ENCODE results near the gene KCNIP3.
"Not testable (repeated sequence)": the region's sequence is repeated elsewhere in the genome, so short reads cannot be mapped to it uniquely, and the experiment has no call there.

The KCNIP3 gene

GRCh38 chr2:95296880-95297487 is at the start of gene KCNIP3:
Gene KCNIP3 (plus strand): TSS chr2:95297347. CDS start chr2:95297439, 92 bp downstream.
- DNase-seq, result no peak
- Mint-ChIP-seq H3K27me3 (peaks cover 12% of the 10 kb centered on the region), H3K9me3 (peaks cover 4% of the 10 kb centered on the region), H3K4me1 (ENCODE audit: low read depth) (no peaks in the 10 kb centered on the region), H3K27ac (no peak within 1 kb of the TSS), H3K4me3 (no peak within 1 kb of the TSS), H3K36me3 (ENCODE audit: low read depth) (no peaks in the 10 kb centered on the region)

- H3K4me3 Mint-ChIP-seq, result no peak overlapping the region
- peaks cover 27% of the 10 kb centered on the region for H3K9me3 Mint-ChIP-seq
- no peaks in the 10 kb centered on the region for H3K4me1 Mint-ChIP-seq (ENCODE audit: low read depth)
- H3K36me3 Mint-ChIP-seq (ENCODE audit: low read depth), result no peaks in the 10 kb centered on the region
- no peak overlapping the region for H3K27ac Mint-ChIP-seq
- H3K27me3 Mint-ChIP-seq, result no peaks in the 10 kb centered on the region
- no peak for DNase-seq
These were observed 38.9 kb upstream of the KCNIP3 start for GRCh38 chr2:95258271-95258670.

GRCh38 chr2:95260028-95261023 is 36.8 kb upstream of the KCNIP3 start:
- Mint-ChIP-seq H3K27me3 (no peaks in the 10 kb centered on the region), H3K4me1 (ENCODE audit: low read depth) (no peaks in the 10 kb centered on the region), H3K36me3 (ENCODE audit: low read depth) (no peaks in the 10 kb centered on the region), H3K4me3 (no peak overlapping the region), H3K27ac (no peak overlapping the region), H3K9me3 (peaks cover 24% of the 10 kb centered on the region)
- no peak for DNase-seq

GRCh38 chr2:95261602-95262001 is 35.5 kb upstream of the KCNIP3 start:
- Mint-ChIP-seq H3K4me3 (no peak overlapping the region), H3K27me3 (no peaks in the 10 kb centered on the region), H3K36me3 (ENCODE audit: low read depth) (no peaks in the 10 kb centered on the region), H3K27ac (no peak overlapping the region), H3K9me3 (peaks cover 20% of the 10 kb centered on the region), H3K4me1 (ENCODE audit: low read depth) (no peaks in the 10 kb centered on the region)
- DNase-seq, result no peak

GRCh38 chr2:95262896-95263542 is 34.1 kb upstream of the KCNIP3 start:
- Mint-ChIP-seq H3K36me3 (ENCODE audit: low read depth) (no peaks in the 10 kb centered on the region), H3K4me1 (ENCODE audit: low read depth) (no peaks in the 10 kb centered on the region), H3K9me3 (peaks cover 15% of the 10 kb centered on the region), H3K4me3 (no peak overlapping the region), H3K27ac (no peak overlapping the region), H3K27me3 (no peaks in the 10 kb centered on the region)
- no peak for DNase-seq

GRCh38 chr2:95264624-95265023 is 32.5 kb upstream of the KCNIP3 start:
- H3K27ac Mint-ChIP-seq, result no peak overlapping the region
- no peak for DNase-seq
- no peaks in the 10 kb centered on the region for H3K4me1 Mint-ChIP-seq (ENCODE audit: low read depth)
- peaks cover under 1% of the 10 kb centered on the region for H3K9me3 Mint-ChIP-seq
- H3K4me3 Mint-ChIP-seq, result no peak overlapping the region
- H3K27me3 Mint-ChIP-seq, result no peaks in the 10 kb centered on the region
- no peaks in the 10 kb centered on the region for H3K36me3 Mint-ChIP-seq (ENCODE audit: low read depth)

- DNase-seq, result peak; percentile 3
- H3K4me3 Mint-ChIP-seq, result no peak overlapping the region
- H3K9me3 Mint-ChIP-seq, result no peaks in the 10 kb centered on the region
- no peaks in the 10 kb centered on the region for H3K36me3 Mint-ChIP-seq (ENCODE audit: low read depth)
- H3K27ac Mint-ChIP-seq, result no peak overlapping the region
- H3K27me3 Mint-ChIP-seq, result no peaks in the 10 kb centered on the region
- H3K4me1 Mint-ChIP-seq (ENCODE audit: low read depth), result no peaks in the 10 kb centered on the region
These were observed 32.0 kb upstream of the KCNIP3 start for GRCh38 chr2:95265182-95265581.

GRCh38 chr2:95266781-95267430 is 30.2 kb upstream of the KCNIP3 start:
- no peaks in the 10 kb centered on the region for H3K36me3 Mint-ChIP-seq (ENCODE audit: low read depth)
- H3K9me3 Mint-ChIP-seq, result no peaks in the 10 kb centered on the region
- no peak overlapping the region for H3K4me3 Mint-ChIP-seq
- no peak overlapping the region for H3K27ac Mint-ChIP-seq
- DNase-seq, result peak; percentile 7
- no peaks in the 10 kb centered on the region for H3K27me3 Mint-ChIP-seq
- H3K4me1 Mint-ChIP-seq (ENCODE audit: low read depth), result no peaks in the 10 kb centered on the region

- Mint-ChIP-seq H3K27ac (no peak overlapping the region), H3K4me3 (no peak overlapping the region), H3K36me3 (ENCODE audit: low read depth) (no peaks in the 10 kb centered on the region), H3K4me1 (ENCODE audit: low read depth) (no peaks in the 10 kb centered on the region), H3K27me3 (no peaks in the 10 kb centered on the region), H3K9me3 (no peaks in the 10 kb centered on the region)
- DNase-seq, result peak; percentile 7
These were observed 29.5 kb upstream of the KCNIP3 start for GRCh38 chr2:95267458-95268210.

- H3K27me3 Mint-ChIP-seq, result no peaks in the 10 kb centered on the region
- no peaks in the 10 kb centered on the region for H3K36me3 Mint-ChIP-seq (ENCODE audit: low read depth)
- no peaks in the 10 kb centered on the region for H3K4me1 Mint-ChIP-seq (ENCODE audit: low read depth)
- DNase-seq, result peak; percentile 12
- no peak overlapping the region for H3K4me3 Mint-ChIP-seq
- H3K9me3 Mint-ChIP-seq, result no peaks in the 10 kb centered on the region
- no peak overlapping the region for H3K27ac Mint-ChIP-seq
These were observed 28.7 kb upstream of the KCNIP3 start for GRCh38 chr2:95268211-95269035.

- no peak overlapping the region for H3K27ac Mint-ChIP-seq
- no peaks in the 10 kb centered on the region for H3K27me3 Mint-ChIP-seq
- no peaks in the 10 kb centered on the region for H3K9me3 Mint-ChIP-seq
- H3K4me3 Mint-ChIP-seq, result no peak overlapping the region
- peak; percentile 6 for DNase-seq
- no peaks in the 10 kb centered on the region for H3K4me1 Mint-ChIP-seq (ENCODE audit: low read depth)
- no peaks in the 10 kb centered on the region for H3K36me3 Mint-ChIP-seq (ENCODE audit: low read depth)
These were observed 28.0 kb upstream of the KCNIP3 start for GRCh38 chr2:95269036-95269680.

- H3K9me3 Mint-ChIP-seq; H3K27me3 Mint-ChIP-seq; H3K4me3 Mint-ChIP-seq; H3K36me3 Mint-ChIP-seq (ENCODE audit: low read depth); H3K27ac Mint-ChIP-seq; H3K4me1 Mint-ChIP-seq (ENCODE audit: low read depth): not testable (repeated sequence)
- peak; percentile 2 for DNase-seq
These were observed 27.4 kb upstream of the KCNIP3 start for GRCh38 chr2:95269745-95270144.

- Mint-ChIP-seq H3K4me3 (no peak overlapping the region), H3K9me3 (no peaks in the 10 kb centered on the region), H3K4me1 (ENCODE audit: low read depth) (no peaks in the 10 kb centered on the region), H3K27ac (no peak overlapping the region), H3K36me3 (ENCODE audit: low read depth) (no peaks in the 10 kb centered on the region), H3K27me3 (no peaks in the 10 kb centered on the region)
- peak; percentile 16 for DNase-seq
These were observed 26.5 kb upstream of the KCNIP3 start for GRCh38 chr2:95270541-95271081.
